Liver (tissue), 9 donors: Measurements from ENCODE around the gene CNKSR3. TPM values are rescaled to one million over a fixed set of nuclear protein-coding genes. Genes with fewer than 3 reads are reported as not detected.
A peak's percentile ranks its signal among the peaks of the same experiment; 100 is the strongest.

Experiments used
- DNase-seq: peaks from one replicate; pipeline ENCODE4 v3.0.0-alpha.2; 2017; ENCODE audit warnings: low spot score
- H3K27ac ChIP-seq, 2 donors: one replicate each; pipeline ENCODE4 v1.7.0; 2013; ENCODE audit warnings: inconsistent platforms in 2 of 2, low read length in 2 of 2, control low read depth in 1 of 2, low read depth in 1 of 2, mild to moderate bottlenecking in 1 of 2
- H3K27me3 ChIP-seq, 4 donors: one replicate each; pipeline versions ENCODE4 v1.6.1 to v1.7.0; 2013; ENCODE audit warnings: low read length in 3 of 4, inconsistent platforms in 1 of 4, mild to moderate bottlenecking in 1 of 4, moderate library complexity in 1 of 4; ENCODE audit not compliant: control insufficient read depth in 4 of 4, insufficient read depth in 4 of 4
- H3K36me3 ChIP-seq, 4 donors: one replicate each; pipeline versions ENCODE4 v1.6.1 to v1.7.0; 2013; ENCODE audit warnings: low read length in 3 of 4, mild to moderate bottlenecking in 3 of 4, low read depth in 1 of 4, moderate library complexity in 1 of 4; ENCODE audit not compliant: control insufficient read depth in 4 of 4, insufficient read depth in 3 of 4
- H3K4me1 ChIP-seq, 4 donors: one replicate each; pipeline versions ENCODE4 v1.6.1 to v1.7.0; 2013; ENCODE audit warnings: low read length in 3 of 4, mild to moderate bottlenecking in 3 of 4, moderate library complexity in 1 of 4; ENCODE audit not compliant: control insufficient read depth in 4 of 4, insufficient read depth in 4 of 4
- H3K4me3 ChIP-seq, 3 donors: one replicate each; pipeline versions ENCODE4 v1.6.1 to v1.7.0; 2013; ENCODE audit warnings: low read length in 3 of 3, control low read depth in 1 of 3, low read depth in 1 of 3, mild to moderate bottlenecking in 1 of 3
- H3K9ac ChIP-seq, 2 donors: one replicate each; pipeline ENCODE4 v1.7.0; 2013; ENCODE audit warnings: low read length in 2 of 2, mild to moderate bottlenecking in 2 of 2, moderate library complexity in 2 of 2, control low read depth in 1 of 2, low read depth in 1 of 2
- H3K9me3 ChIP-seq, 4 donors: one replicate each; pipeline versions ENCODE4 v1.6.1 to v1.7.0; 2013; ENCODE audit warnings: low read length in 3 of 4; ENCODE audit not compliant: control insufficient read depth in 4 of 4
- CTCF ChIP-seq: fragments of 150-350 bp; IDR thresholded peaks from 2 replicates; pipeline ENCODE4 v1.5.1; 2017; ENCODE audit warnings: improper control_type of control experiment, low read depth, low read length; ENCODE audit not compliant: missing input control
- EGR1 ChIP-seq, 2 donors: IDR thresholded peaks; 2 replicates each; pipeline ENCODE4 v1.6.1; 2016 to 2018; ENCODE audit warnings: antibody characterized with exemption in 2 of 2, low read depth in 2 of 2
- FOXA1 ChIP-seq: IDR thresholded peaks from 2 replicates; pipeline ENCODE4 v1.6.1; 2016; ENCODE audit warnings: antibody characterized with exemption
- FOXA2 ChIP-seq: IDR thresholded peaks from 2 replicates; pipeline ENCODE4 v1.6.1; 2016; ENCODE audit warnings: antibody characterized with exemption
- GABPA ChIP-seq, 2 donors: IDR thresholded peaks in 1 of 2; conservative IDR thresholded peaks in 1 of 2; 2 replicates each; pipeline ENCODE4 v1.6.1; 2016; ENCODE audit warnings: antibody characterized with exemption in 2 of 2, mild to moderate bottlenecking in 1 of 2, moderate library complexity in 1 of 2
- HNF4A ChIP-seq, 2 donors: conservative IDR thresholded peaks; 2 replicates each; pipeline ENCODE4 v1.6.1; 2016; ENCODE audit warnings: antibody characterized with exemption in 2 of 2, mild to moderate bottlenecking in 2 of 2
- HNF4G ChIP-seq: IDR thresholded peaks from 2 replicates; pipeline ENCODE4 v1.6.1; 2016; ENCODE audit warnings: antibody characterized with exemption
- JUND ChIP-seq, 2 donors: IDR thresholded peaks; 2 replicates each; pipeline ENCODE4 v1.6.1; 2016; ENCODE audit warnings: antibody characterized with exemption in 2 of 2
- MAX ChIP-seq: IDR thresholded peaks from 2 replicates; pipeline ENCODE4 v1.6.1; 2016; ENCODE audit warnings: antibody characterized with exemption
- NR2F2 ChIP-seq: IDR thresholded peaks from 2 replicates; pipeline ENCODE4 v1.6.1; 2016; ENCODE audit warnings: antibody characterized with exemption
- RAD21 ChIP-seq, 2 donors: IDR thresholded peaks; 2 replicates each; pipeline ENCODE4 v1.6.1; 2016; ENCODE audit warnings: antibody characterized with exemption in 2 of 2, mild to moderate bottlenecking in 2 of 2
- RXRA ChIP-seq, 2 donors: IDR thresholded peaks; 2 replicates each; pipeline ENCODE4 v1.6.1; 2017 to 2018; ENCODE audit warnings: antibody characterized with exemption in 2 of 2, mild to moderate bottlenecking in 1 of 2
- SP1 ChIP-seq: IDR thresholded peaks from 2 replicates; pipeline ENCODE4 v1.6.1; 2018; ENCODE audit warnings: antibody characterized with exemption, mild to moderate bottlenecking
- TAF1 ChIP-seq: conservative IDR thresholded peaks from 2 replicates; pipeline ENCODE4 v1.6.1; 2016; ENCODE audit warnings: antibody characterized with exemption, mild to moderate bottlenecking
- YY1 ChIP-seq: IDR thresholded peaks from 2 replicates; pipeline ENCODE4 v1.6.1; 2016; ENCODE audit warnings: antibody characterized with exemption, mild to moderate bottlenecking
- ZBTB33 ChIP-seq: IDR thresholded peaks from 2 replicates; pipeline ENCODE4 v1.6.1; 2016; ENCODE audit warnings: antibody characterized with exemption
- WGBS: extraction: QIAGEN DNeasy Blood & Tissue Kit; methylation state at CpG from one replicate; pipeline ENCODE4 v1.1.7; 2013; 5-methylcytosine and 5-hydroxymethylcytosine counted together
- polyA plus RNA-seq, 2 donors: library from polyadenylated mRNA; stranded (reverse) in 1 of 2; unstranded in 1 of 2; fragments of 200-250 nt in 1 of 2; fragments of >200 nt in 1 of 2; fragmentation: Nextera tagmentation in 1 of 2; extraction: Ambion mirVana in 1 of 2; gene quantifications; one replicate each; pipeline versions ENCODE4 v1.2.1 to v1.2.3, GENCODE V29; 2013 to 2015
- total RNA-seq, 2 donors: library from RNA; depleted of rRNA; stranded (reverse); fragments of >200 nt; gene quantifications; one replicate each; pipeline ENCODE4 v1.2.3, GENCODE V29; 2014
- TF ChIP-seq, protein P1 (sequence below): IDR thresholded peaks from 2 replicates; pipeline ENCODE4 v1.6.1; 2016; ENCODE audit warnings: antibody characterized with exemption
- donor health status: healthy.
- donor health status: healthy.
- donor health status: healthy.
- donor health status: healthy.
- donor health status: healthy.

The CNKSR3 gene
- total and polyA plus RNA-seq, 4 donors = 6.4 to 22.7 (median 15.0) TPM

DNA sequence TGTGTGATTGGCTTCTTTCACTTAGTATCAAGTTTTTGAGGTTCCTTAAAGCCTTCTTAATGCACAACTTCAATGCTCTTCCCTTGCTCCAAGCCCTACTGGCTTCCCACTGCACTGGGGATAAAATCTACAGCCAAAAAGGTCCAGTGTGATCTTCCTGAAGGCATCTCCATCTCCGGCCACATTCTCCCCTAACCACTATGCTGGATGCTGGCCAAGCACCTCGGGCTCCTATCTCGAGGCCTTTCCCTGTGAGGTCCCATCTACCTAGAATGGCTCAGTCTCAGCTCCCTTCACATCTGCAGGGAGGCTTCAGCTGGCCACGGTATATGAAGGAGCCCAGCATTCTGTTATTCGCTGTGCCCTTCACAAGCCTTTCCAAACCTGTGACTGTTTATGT, 48.1 kb downstream of the CNKSR3 start:
- H3K9me3 ChIP-seq = no peaks in the 10 kb centered on the region
- H3K9ac ChIP-seq = no peak overlapping the region
- TF ChIP-seq RXRA (IDR thresholded peaks at IDR 0.05) (no peak), YY1 (no peak), GABPA (IDR thresholded peaks at IDR 0.05 in 1 of 2, conservative IDR thresholded peaks at IDR 0.05 in 1 of 2) (no peak), HNF4G (no peak), TAF1 (no peak), EGR1 (IDR thresholded peaks at IDR 0.05; ENCODE audit: low read depth in 2 of 2) (no peak), ZBTB33 (no peak), FOXA1 (no peak), FOXA2 (no peak), RAD21 (IDR thresholded peaks at IDR 0.05) (no peak), JUND (IDR thresholded peaks at IDR 0.05) (no peak), NR2F2 (no peak), MAX (no peak), CTCF (no peak)
- TF ChIP-seq, protein P1, sequence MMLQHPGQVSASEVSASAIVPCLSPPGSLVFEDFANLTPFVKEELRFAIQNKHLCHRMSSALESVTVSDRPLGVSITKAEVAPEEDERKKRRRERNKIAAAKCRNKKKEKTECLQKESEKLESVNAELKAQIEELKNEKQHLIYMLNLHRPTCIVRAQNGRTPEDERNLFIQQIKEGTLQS = no peak
- H3K27me3 ChIP-seq = no peaks in the 10 kb centered on the region
- 65% methylated on average over 5 of the region's 5 CpGs for WGBS
- no peak overlapping the region for H3K4me3 ChIP-seq
- H3K36me3 ChIP-seq = no peaks in the 10 kb centered on the region
- no peak overlapping the region for H3K27ac ChIP-seq
- DNase-seq = no peak
- peaks cover 16 to 35% (median 31%) of the 10 kb centered on the region in 4 donors for H3K4me1 ChIP-seq

DNA sequence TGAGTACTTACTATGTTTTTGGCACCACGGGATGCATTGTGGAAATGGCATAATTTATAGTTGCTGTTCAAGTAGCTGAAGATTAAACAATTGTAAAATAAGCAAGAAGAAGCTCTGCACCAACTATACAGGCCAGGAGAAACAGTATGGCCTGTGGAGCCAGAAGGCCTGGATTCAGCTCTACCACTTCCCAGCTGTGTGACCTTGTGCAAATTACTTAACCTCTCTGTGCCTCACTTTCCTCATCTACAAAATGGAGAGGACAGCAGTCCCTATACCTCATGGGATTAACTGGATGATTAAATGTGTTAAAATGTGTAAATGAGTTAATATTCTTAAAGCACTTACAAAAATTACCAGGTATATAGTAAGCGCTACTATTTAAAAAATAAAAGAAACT, 49.1 kb downstream of the CNKSR3 start:
- no peak for DNase-seq
- no peak overlapping the region for H3K9ac ChIP-seq
- no peaks in the 10 kb centered on the region for H3K9me3 ChIP-seq
- H3K4me3 ChIP-seq = no peak overlapping the region
- no peaks in the 10 kb centered on the region for H3K27me3 ChIP-seq
- WGBS = 96% methylated on average over 2 of the region's 2 CpGs
- peaks cover 17 to 43% (median 33%) of the 10 kb centered on the region in 4 donors for H3K4me1 ChIP-seq
- H3K27ac ChIP-seq = peak overlapping the region; percentile 86 to 88
- no peak for TF ChIP-seq SP1
- TF ChIP-seq HNF4A (conservative IDR thresholded peaks at IDR 0.05) = no peak
- no peak for TF ChIP-seq JUND (IDR thresholded peaks at IDR 0.05)
- H3K36me3 ChIP-seq = no peaks in the 10 kb centered on the region
